Panc1 (cell line): ENCODE results near the gene LRRK1. TPM values are rescaled to one million over a fixed set of nuclear protein-coding genes. Genes with fewer than 3 reads are reported as not detected.

ENCODE experiments used
- ATAC-seq: fragments of 200-7000 bp; cut with Tn5 transposase; 2 replicates; pipeline ENCODE4 v1.9.1; 2020; ENCODE audit warnings: mild to moderate bottlenecking, moderate library complexity
- BruUV-seq: library from RNA; stranded (reverse); fragments of 400-500 nt; replicated peaks from 2 replicates; lab custom pipeline; 2021; lab: Mats Ljungman, UMichigan
- CTCF ChIA-PET: fragments of 300-600 bp; sonication (Branson Sonifier 250); formaldehyde crosslinking; loops from one replicate; lab custom pipeline; 2022; ENCODE audit warnings: antibody characterized with exemption; lab: Charles Lee
- POLR2A ChIA-PET: fragments of 300-600 bp; sonication (Branson Sonifier 250); formaldehyde crosslinking; loops from one replicate; lab custom pipeline; 2022; ENCODE audit warnings: antibody characterized with exemption; lab: Charles Lee
- DNase-seq: peaks from one replicate; pipeline ENCODE4 v3.0.0-alpha.2; 2010; ENCODE audit warnings: low read depth, low spot score
- H3K27ac ChIP-seq: 2 replicates; pipeline ENCODE4 v1.5.1; 2011; ENCODE audit warnings: mild to moderate bottlenecking, low read length, inconsistent platforms
- H3K27me3 ChIP-seq: fragments of 200-500 bp; sonication (Bioruptor generic); 2 replicates; pipeline ENCODE4 v1.6.0; 2014; ENCODE audit warnings: low read length, inconsistent platforms; ENCODE audit not compliant: control insufficient read depth, insufficient read depth
- H3K36me3 ChIP-seq: fragments of 200-500 bp; sonication (Bioruptor generic); 2 replicates; pipeline ENCODE4 v1.5.1; 2014; ENCODE audit warnings: inconsistent platforms, mild to moderate bottlenecking, low read length, moderate library complexity; ENCODE audit not compliant: control insufficient read depth, insufficient read depth
- H3K4me1 ChIP-seq: 2 replicates; pipeline ENCODE4 v1.5.1; 2011; ENCODE audit warnings: inconsistent platforms, mild to moderate bottlenecking, low read length, moderate library complexity; ENCODE audit not compliant: control insufficient read depth, insufficient read depth
- H3K4me3 ChIP-seq, 2 experiments: 2 replicates each; pipeline ENCODE4 v1.5.1; 2011 to 2012; ENCODE audit warnings: low read depth in 2 of 2, low read length in 2 of 2, mild to moderate bottlenecking in 2 of 2, inconsistent platforms in 1 of 2, moderate library complexity in 1 of 2
- H3K9me3 ChIP-seq: fragments of 200-500 bp; sonication (Bioruptor generic); 2 replicates; pipeline ENCODE4 v1.5.1; 2014; ENCODE audit warnings: low read depth, mild to moderate bottlenecking, inconsistent platforms, low read length, moderate library complexity; ENCODE audit not compliant: control insufficient read depth, insufficient read depth
- CTCF ChIP-seq: fragments of 450-650 bp; IDR thresholded peaks from 2 replicates; pipeline ENCODE4 v1.5.1; 2017; ENCODE audit warnings: mild to moderate bottlenecking
- POLR2AphosphoS5 ChIP-seq: IDR thresholded peaks from 2 replicates; pipeline ENCODE4 v1.6.1; 2012; ENCODE audit warnings: mild to moderate bottlenecking, low read depth, low read length, moderate library complexity
- SIN3A ChIP-seq: IDR thresholded peaks from 2 replicates; pipeline ENCODE4 v1.6.1; 2012; ENCODE audit warnings: low read depth, mild to moderate bottlenecking, low read length, moderate library complexity, borderline replicate concordance; ENCODE audit not compliant: insufficient read depth
- TCF7L2 ChIP-seq: IDR thresholded peaks from 2 replicates; pipeline ENCODE4 v1.6.1; 2011; ENCODE audit warnings: mild to moderate bottlenecking, low read depth, low read length, inconsistent platforms
- in situ Hi-C: cut with HindIII; loops from 2 replicates; pipeline ENCODE4 v1.10.0; 2016; ENCODE audit warnings: low sequenced_read_pairs, low pct_unique_long_range_greater_than_20kb
- intact Hi-C: fragments of 100-400 bp; cut with micrococcal nuclease; formaldehyde crosslinking; loops from one replicate; pipeline ENCODE4 v1.10.0; 2022; ENCODE audit not compliant: unreplicated experiment
- total RNA-seq: library from RNA; stranded (reverse); gene quantifications from one replicate; pipeline ENCODE4 v1.2.1, GENCODE V29; 2021; ENCODE audit not compliant: unreplicated experiment
- TF ChIP-seq, protein P1 (sequence below), 2 experiments: IDR thresholded peaks; 2 replicates each; pipeline ENCODE4 v1.6.1; 2011 to 2012; ENCODE audit warnings: low read depth in 2 of 2, control low read depth in 1 of 2, low read length in 1 of 2, mild to moderate bottlenecking in 1 of 2, moderate library complexity in 1 of 2; ENCODE audit not compliant: insufficient read depth in 1 of 2

LRRK1 gene
- total RNA-seq, 1 experiment from 2014 or later, result 88.0 TPM

DNA sequence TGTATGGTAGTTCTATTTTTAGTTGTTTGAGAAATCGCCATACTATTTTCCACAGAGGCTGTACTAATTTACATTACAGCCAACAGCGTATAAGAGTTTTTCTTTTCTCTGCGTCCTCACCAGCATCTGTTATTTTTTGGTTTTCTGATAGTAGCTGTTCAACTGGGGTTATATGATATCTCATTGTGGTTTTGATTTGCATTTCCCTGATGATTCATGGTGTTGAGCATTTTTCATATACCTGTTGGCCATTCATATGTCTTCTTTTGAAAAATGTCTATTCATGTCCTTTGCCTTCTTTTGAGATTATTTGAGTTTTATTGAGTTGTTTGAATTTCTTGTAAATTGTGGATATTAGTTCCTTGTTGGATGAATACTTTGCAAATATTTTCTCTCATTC is 114.6 kb downstream of the LRRK1 start:
- Histone ChIP-seq H3K36me3 (no peaks in the 10 kb centered on the region; the same call in 1 of the 2 replicates), H3K4me1 (no peaks in the 10 kb centered on the region), H3K9me3 (peaks cover 9% of the 10 kb centered on the region; the same call in 1 of the 2 replicates), H3K27me3 (no peaks in the 10 kb centered on the region), H3K27ac (no peak overlapping the region), H3K4me3 (no peak overlapping the region)
- POLR2A ChIA-PET, result no interaction called here
- intact Hi-C loops (no loop called here), in situ Hi-C loops (no loop called here)
- CTCF ChIA-PET, result no interaction called here
- DNase-seq (no peak), ATAC-seq (no peak)
- BruUV-seq, result no TSS peak
- no peak for TF ChIP-seq SIN3A
- TF ChIP-seq, protein P1, sequence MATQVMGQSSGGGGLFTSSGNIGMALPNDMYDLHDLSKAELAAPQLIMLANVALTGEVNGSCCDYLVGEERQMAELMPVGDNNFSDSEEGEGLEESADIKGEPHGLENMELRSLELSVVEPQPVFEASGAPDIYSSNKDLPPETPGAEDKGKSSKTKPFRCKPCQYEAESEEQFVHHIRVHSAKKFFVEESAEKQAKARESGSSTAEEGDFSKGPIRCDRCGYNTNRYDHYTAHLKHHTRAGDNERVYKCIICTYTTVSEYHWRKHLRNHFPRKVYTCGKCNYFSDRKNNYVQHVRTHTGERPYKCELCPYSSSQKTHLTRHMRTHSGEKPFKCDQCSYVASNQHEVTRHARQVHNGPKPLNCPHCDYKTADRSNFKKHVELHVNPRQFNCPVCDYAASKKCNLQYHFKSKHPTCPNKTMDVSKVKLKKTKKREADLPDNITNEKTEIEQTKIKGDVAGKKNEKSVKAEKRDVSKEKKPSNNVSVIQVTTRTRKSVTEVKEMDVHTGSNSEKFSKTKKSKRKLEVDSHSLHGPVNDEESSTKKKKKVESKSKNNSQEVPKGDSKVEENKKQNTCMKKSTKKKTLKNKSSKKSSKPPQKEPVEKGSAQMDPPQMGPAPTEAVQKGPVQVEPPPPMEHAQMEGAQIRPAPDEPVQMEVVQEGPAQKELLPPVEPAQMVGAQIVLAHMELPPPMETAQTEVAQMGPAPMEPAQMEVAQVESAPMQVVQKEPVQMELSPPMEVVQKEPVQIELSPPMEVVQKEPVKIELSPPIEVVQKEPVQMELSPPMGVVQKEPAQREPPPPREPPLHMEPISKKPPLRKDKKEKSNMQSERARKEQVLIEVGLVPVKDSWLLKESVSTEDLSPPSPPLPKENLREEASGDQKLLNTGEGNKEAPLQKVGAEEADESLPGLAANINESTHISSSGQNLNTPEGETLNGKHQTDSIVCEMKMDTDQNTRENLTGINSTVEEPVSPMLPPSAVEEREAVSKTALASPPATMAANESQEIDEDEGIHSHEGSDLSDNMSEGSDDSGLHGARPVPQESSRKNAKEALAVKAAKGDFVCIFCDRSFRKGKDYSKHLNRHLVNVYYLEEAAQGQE (IDR thresholded peaks at IDR 0.05; ENCODE audit: insufficient read depth in 1 of 2, low read depth in 2 of 2, low read length in 1 of 2), result no peak
- no peak for TF ChIP-seq POLR2AphosphoS5
- TF ChIP-seq TCF7L2, result no peak
- no peak for TF ChIP-seq CTCF

DNA sequence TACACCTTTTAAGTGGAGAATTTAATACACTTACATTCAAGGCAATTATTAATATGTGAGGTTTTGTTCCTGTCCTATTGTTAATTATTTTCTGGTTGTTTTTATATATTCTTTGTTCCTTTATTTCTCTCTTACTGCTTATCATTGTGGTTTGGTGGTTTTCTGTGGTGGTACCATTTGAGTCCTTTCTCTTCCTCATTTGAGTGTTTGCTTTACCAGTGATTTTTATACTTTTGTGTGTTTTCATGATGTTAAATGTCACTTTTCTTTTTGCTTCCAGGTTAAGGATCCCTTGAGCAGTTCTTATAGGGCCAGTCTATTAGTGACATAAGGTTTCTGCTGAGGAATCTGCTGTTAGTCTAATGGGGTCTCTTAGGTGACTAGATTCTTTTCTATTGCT is 116.5 kb downstream of the LRRK1 start:
- intact Hi-C loops (no loop called here), in situ Hi-C loops (no loop called here)
- ATAC-seq, result no peak
- BruUV-seq, result no TSS peak
- Histone ChIP-seq H3K27ac (no peak overlapping the region), H3K9me3 (peaks cover 9% of the 10 kb centered on the region; the same call in 1 of the 2 replicates), H3K4me1 (no peaks in the 10 kb centered on the region), H3K4me3 (no peak overlapping the region), H3K36me3 (0 out of 2 replicates have a peak, but pooled peaks cover 3% of the 10 kb centered on the region), H3K27me3 (no peaks in the 10 kb centered on the region)
- ChIA-PET POLR2A (no interaction called here), CTCF (no interaction called here)
- DNase-seq, result no peak
- TF ChIP-seq SIN3A (no peak), POLR2AphosphoS5 (no peak), TCF7L2 (no peak), CTCF (no peak)
- TF ChIP-seq, protein P1 (IDR thresholded peaks at IDR 0.05; ENCODE audit: insufficient read depth in 1 of 2, low read depth in 2 of 2, low read length in 1 of 2), result no peak
